Measurements from ENCODE around the gene PI16.

GRCh38 chr6:36908747-36909146, 45.8 kb upstream of the PI16 start:
- TF ChIP-seq CTCF (optimal IDR thresholded peaks at IDR 0.05 in 1 of 3, IDR thresholded peaks at IDR 0.05 in 1 of 3, conservative IDR thresholded peaks at IDR 0.05 in 1 of 3; ENCODE audit: extremely low read depth in 1 of 3, insufficient read depth in 2 of 3, low read length in 3 of 3) (no peak), EZH2 (IDR thresholded peaks at IDR 0.05; ENCODE audit: low read length) (no peak)

Data from keratinocyte (primary cell).